GM12801 (cell line): Measurements from ENCODE around the gene UQCR10.

Experiments used
- TF ChIP-seq, protein P1 (sequence below): IDR thresholded peaks from one replicate; pipeline ENCODE4 v1.5.1; 2011; ENCODE audit warnings: control low read depth; ENCODE audit not compliant: insufficient read length; ENCODE audit errors: extremely low read depth

Gene UQCR10

DNA sequence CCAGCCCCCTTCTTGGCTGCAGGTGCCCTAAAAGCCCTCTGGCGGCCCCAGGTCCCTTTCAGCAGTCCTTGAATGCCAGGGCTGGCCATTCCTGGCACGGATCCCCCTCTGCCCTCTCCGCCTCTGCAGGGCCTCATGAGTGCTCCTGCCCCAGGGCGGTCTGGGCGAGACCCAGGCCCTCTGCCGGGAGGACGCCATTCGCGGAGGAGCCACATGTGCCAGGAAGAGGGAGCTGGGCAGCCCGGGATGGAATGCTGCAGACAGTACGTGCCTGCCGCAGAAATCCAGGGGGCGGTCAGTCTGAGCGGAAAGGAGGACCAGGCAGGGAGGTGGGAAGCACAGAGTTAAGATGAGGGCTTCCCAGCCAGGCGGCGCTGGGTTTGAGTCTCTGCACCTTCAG, 44.6 kb upstream of the UQCR10 start:
- TF ChIP-seq, protein P1, sequence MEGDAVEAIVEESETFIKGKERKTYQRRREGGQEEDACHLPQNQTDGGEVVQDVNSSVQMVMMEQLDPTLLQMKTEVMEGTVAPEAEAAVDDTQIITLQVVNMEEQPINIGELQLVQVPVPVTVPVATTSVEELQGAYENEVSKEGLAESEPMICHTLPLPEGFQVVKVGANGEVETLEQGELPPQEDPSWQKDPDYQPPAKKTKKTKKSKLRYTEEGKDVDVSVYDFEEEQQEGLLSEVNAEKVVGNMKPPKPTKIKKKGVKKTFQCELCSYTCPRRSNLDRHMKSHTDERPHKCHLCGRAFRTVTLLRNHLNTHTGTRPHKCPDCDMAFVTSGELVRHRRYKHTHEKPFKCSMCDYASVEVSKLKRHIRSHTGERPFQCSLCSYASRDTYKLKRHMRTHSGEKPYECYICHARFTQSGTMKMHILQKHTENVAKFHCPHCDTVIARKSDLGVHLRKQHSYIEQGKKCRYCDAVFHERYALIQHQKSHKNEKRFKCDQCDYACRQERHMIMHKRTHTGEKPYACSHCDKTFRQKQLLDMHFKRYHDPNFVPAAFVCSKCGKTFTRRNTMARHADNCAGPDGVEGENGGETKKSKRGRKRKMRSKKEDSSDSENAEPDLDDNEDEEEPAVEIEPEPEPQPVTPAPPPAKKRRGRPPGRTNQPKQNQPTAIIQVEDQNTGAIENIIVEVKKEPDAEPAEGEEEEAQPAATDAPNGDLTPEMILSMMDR, result no peak

- TF ChIP-seq, protein P1, result no peak
Observed at GRCh38 chr22:29723766-29724165, 43.4 kb upstream of the UQCR10 start.

DNA sequence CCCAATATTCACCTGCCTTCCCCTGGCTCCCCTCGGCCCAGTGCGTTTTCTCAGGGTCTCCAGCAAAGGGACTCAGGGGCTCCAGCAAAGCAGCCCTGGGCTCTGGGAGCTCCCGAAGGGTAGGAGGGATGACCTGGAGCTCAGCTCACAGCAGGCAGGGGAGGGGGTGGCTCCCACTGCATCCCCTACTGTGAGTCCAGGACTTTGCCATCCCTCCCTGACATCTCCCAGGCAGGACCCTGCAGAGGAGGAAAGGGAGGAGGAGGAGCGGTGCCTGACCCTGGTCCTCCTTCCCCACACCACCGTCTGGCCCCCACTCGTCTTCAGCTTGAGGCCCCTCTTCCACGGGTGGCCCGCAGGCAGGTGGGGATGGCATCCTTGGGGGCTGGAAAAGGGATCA, 42.3 kb upstream of the UQCR10 start:
- TF ChIP-seq, protein P1, result no peak

GRCh38 chr22:29726106-29726505, 41.1 kb upstream of the UQCR10 start:
- TF ChIP-seq, protein P1, result no peak

- TF ChIP-seq, protein P1, result no peak
Observed at GRCh38 chr22:29726512-29727130, 40.5 kb upstream of the UQCR10 start.

DNA sequence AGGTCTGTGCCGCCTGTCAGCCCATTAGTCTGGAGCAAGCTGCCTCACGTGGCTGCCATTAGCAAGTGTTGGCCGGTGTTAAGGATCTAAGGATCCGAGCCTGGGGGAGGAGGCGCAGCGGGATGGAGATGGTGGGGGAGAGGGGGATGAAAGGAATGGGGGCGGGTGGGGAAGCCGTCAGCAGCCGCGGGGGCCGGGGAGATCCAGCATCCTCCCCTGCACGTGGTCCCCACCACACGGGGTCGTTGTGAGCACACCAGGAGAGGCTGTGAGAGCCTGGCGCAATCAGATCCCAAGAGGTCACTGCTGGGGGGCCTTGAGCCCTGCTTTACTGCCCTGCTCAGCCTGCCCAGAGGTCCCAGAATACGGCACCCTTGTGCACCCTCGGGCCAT, 40.0 kb upstream of the UQCR10 start:
- TF ChIP-seq, protein P1, result no peak

DNA sequence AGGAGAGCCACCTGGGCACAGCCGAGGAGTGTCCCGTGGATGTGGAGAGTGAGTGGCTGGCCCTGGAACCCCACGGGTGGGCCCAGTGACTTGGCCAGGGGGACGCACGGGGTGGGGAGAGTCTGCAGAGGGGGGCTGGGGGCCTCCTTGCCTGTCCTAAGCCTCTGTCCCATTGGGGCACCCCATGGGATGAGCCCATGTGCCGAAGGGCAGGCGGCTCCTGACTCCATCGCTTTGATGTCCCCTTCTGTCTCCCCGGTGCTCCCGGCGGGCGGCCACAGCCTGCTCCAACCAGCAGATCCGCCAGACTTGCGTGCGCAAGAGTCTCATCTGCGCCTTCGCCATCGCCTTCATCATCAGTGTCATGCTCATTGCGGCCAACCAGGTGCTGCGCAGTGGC, 38.0 kb upstream of the UQCR10 start:
- TF ChIP-seq, protein P1, result no peak
